GM13976 (cell line): ENCODE data around the gene ASPHD1.

ENCODE experiments used
- DNase-seq: peaks from one replicate; pipeline ENCODE4 v3.0.0; 2012; ENCODE audit warnings: low spot score
- CTCF ChIP-seq: IDR thresholded peaks from 2 replicates; pipeline ENCODE4 v1.5.1; 2012; ENCODE audit warnings: borderline replicate concordance, mild to moderate bottlenecking; ENCODE audit not compliant: insufficient read depth; ENCODE audit errors: extremely low read depth, missing control alignments, control extremely low read depth
- in situ Hi-C: fragments of 300-500 bp; cut with MboI; formaldehyde crosslinking; loops from one replicate; pipeline ENCODE4 v1.12.0; 2022; ENCODE audit warnings: low sequenced_read_pairs, mixed read lengths, inconsistent platforms; ENCODE audit not compliant: unreplicated experiment

Gene ASPHD1

GRCh38 chr16:29893553-29893952 is 6.7 kb upstream of the ASPHD1 start:
- no peak for DNase-seq
- TF ChIP-seq CTCF, result no peak
- in situ Hi-C loops, result no loop called here

- TF ChIP-seq CTCF, result no peak
- in situ Hi-C loops, result no loop called here
- DNase-seq, result no peak
These were observed 5.9 kb upstream of the ASPHD1 start for GRCh38 chr16:29894352-29894751.

- in situ Hi-C loops, result no loop called here
- DNase-seq, result no peak
- no peak for TF ChIP-seq CTCF
These were observed 3.4 kb upstream of the ASPHD1 start for GRCh38 chr16:29896841-29897240.

GRCh38 chr16:29897333-29897732 is 3.0 kb upstream of the ASPHD1 start:
- DNase-seq, result no peak
- no peak for TF ChIP-seq CTCF
- in situ Hi-C loops, result no loop called here

DNA sequence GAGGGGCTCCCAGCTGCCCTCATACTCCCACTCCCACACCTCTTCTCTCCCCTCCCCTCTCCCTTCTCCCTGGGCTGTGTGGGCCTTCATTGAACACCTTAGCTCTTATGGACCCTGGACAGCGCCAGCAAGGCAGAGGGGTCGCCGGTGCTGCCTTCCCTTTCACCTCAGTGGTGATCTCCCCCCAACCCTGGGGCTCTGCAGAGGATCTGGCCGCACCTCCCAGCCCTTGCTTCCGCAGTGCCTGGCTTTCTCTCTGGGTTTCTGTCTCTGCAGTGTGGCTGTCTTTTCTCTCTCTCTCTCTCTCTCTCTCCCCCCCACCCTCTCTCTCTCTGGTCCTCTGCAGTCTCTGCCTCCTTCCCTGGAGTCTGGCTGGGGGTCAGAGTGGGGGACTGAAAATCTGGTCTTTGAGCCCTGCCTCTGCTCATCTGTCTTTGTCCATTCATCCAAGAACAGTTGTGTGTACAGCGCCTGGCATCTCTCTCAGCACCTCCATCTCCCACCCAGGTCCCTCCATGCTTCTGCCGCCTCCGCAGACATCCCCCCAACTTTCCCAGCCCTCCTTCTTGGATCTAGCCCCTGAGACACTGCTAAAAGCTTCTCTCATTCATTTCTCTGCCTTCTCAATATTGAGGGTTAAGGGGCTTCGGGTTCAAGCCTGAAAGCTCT is 2.0 kb upstream of the ASPHD1 start:
- no peak for TF ChIP-seq CTCF
- in situ Hi-C loops, result no loop called here
- DNase-seq, result no peak

- DNase-seq, result no peak
- TF ChIP-seq CTCF, result no peak
- in situ Hi-C loops, result no loop called here
These were observed 1.3 kb upstream of the ASPHD1 start for GRCh38 chr16:29898804-29899515.

DNA sequence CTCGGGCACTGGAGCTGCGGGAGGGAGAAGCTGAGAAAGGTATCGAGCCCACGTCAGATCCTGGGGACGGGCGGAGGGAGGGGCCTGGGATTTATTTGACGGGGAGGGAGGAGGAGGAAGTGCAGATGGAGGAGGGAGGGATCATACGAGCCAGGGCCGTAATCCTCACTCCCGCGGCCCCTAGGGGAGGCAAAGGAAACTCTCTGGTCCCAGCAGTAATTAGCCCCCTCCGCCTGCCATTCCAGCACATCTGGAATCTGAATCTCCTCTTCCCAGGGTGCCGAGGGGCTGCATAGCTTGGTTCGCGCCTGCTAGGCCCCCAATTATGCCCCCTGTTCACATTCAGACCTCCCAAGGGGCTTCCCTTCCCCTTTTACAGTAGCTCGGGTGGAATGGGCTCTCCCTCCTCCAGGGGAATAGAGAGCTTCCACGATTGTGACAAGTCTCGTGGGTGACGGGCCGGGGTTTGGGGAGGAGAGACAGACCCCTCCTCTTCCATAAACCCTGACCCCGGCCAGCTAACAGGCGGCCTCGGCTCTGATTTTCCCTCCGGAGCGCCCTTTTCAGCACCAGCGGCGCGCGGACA is 679 bp upstream of the ASPHD1 start, which contains the start of gene SEZ6L2:
SEZ6L2 (minus strand) TSS at position 35 of the 586 bp plus-strand sequence. CDS start 531 bp downstream, outside the sequence.
- TF ChIP-seq CTCF, result no peak
- in situ Hi-C loops, result no loop called here

More for the DNA sequence above, 679 bp upstream of the ASPHD1 start, which contains the start of gene SEZ6L2:
- no peak for DNase-seq
